Natural killer cell (primary cell): ENCODE results near the gene TPRA1. TPM values are rescaled to one million over a fixed set of nuclear protein-coding genes. Genes with fewer than 3 reads are reported as not detected.
A peak's percentile ranks its signal among the peaks of the same experiment; 100 is the strongest.

Experiments used
- ATAC-seq, 3 donors: fragments of 150-1000 bp in 2 of 3; fragments of 200-7000 bp in 1 of 3; cut with Tn5 transposase; 1 replicate in 1 of 3; 2 replicates in 2 of 3; pipeline ENCODE4 v1.10.0; 2021; ENCODE audit warnings: mild to moderate bottlenecking in 2 of 3, moderate library complexity in 2 of 3
- DNase-seq, 2 donors: peaks; one replicate each; pipeline versions ENCODE4 v3.0.0 to v3.0.0-alpha.2; 2013 to 2021; ENCODE audit warnings: mixed read lengths in 1 of 2
- H3K27ac ChIP-seq: one replicate; pipeline ENCODE4 v1.5.1; 2013; ENCODE audit warnings: mild to moderate bottlenecking, low read length
- H3K27me3 ChIP-seq: one replicate; pipeline ENCODE4 v1.6.1; 2013; ENCODE audit warnings: low read length; ENCODE audit not compliant: control insufficient read depth, insufficient read depth
- H3K36me3 ChIP-seq: one replicate; pipeline ENCODE4 v1.6.1; 2013; ENCODE audit warnings: low read length; ENCODE audit not compliant: control insufficient read depth, insufficient read depth
- H3K4me1 ChIP-seq: one replicate; pipeline ENCODE4 v1.6.1; 2013; ENCODE audit warnings: low read length; ENCODE audit not compliant: control insufficient read depth, insufficient read depth
- H3K4me3 ChIP-seq: one replicate; pipeline ENCODE4 v1.5.1; 2013; ENCODE audit warnings: low read length
- H3K9me3 ChIP-seq: one replicate; pipeline ENCODE4 v1.6.1; 2013; ENCODE audit warnings: low read length; ENCODE audit not compliant: control insufficient read depth, insufficient read depth
- H3K27ac Mint-ChIP-seq, 2 donors: one replicate each; pipeline ENCODE4 v1.8.0; 2022; ENCODE audit warnings: mild to moderate bottlenecking in 2 of 2, mixed read lengths in 2 of 2, moderate library complexity in 1 of 2
- H3K27me3 Mint-ChIP-seq, 2 donors: one replicate each; pipeline ENCODE4 v1.8.0; 2022; ENCODE audit warnings: low read depth in 2 of 2, mixed read lengths in 2 of 2
- H3K36me3 Mint-ChIP-seq: one replicate; pipeline ENCODE4 v1.8.0; 2022; ENCODE audit warnings: mixed read lengths
- H3K4me1 Mint-ChIP-seq, 2 donors: one replicate each; pipeline ENCODE4 v1.8.0; 2022; ENCODE audit warnings: mixed read lengths in 2 of 2
- H3K4me3 Mint-ChIP-seq: one replicate; pipeline ENCODE4 v1.8.0; 2022; ENCODE audit warnings: mild to moderate bottlenecking, moderate library complexity, mixed read lengths
- H3K9me3 Mint-ChIP-seq, 2 donors: one replicate each; pipeline ENCODE4 v1.8.0; 2022; ENCODE audit warnings: mixed read lengths in 2 of 2
- WGBS: methylation state at CpG from one replicate; pipeline ENCODE4 v1.1.7; 2013; ENCODE audit warnings: missing lambda C conversion rate; ENCODE audit not compliant: insufficient coverage; 5-methylcytosine and 5-hydroxymethylcytosine counted together
- intact Hi-C: fragments of 100-400 bp; cut with micrococcal nuclease; formaldehyde crosslinking; loops from one replicate; pipeline ENCODE4 v1.14.2; 2022
- total RNA-seq, 4 donors: library from RNA; stranded (reverse); fragments of 120-200 nt in 1 of 4; gene quantifications; one replicate each; pipeline versions ENCODE4 v1.2.3 to v1.2.4, GENCODE V29; 2013 to 2022
- TF ChIP-seq, protein P1 (sequence below): fragments of 200-600 bp; IDR thresholded peaks from one replicate; pipeline ENCODE4 v1.8.0; 2022; ENCODE audit warnings: antibody characterized with exemption

The TPRA1 gene
- total RNA-seq, 3 donors from 2014 or later (not counting 1 experiment from before 2014, with no cell fraction given): 15.4 to 22.7 (median 22.1) TPM

DNA sequence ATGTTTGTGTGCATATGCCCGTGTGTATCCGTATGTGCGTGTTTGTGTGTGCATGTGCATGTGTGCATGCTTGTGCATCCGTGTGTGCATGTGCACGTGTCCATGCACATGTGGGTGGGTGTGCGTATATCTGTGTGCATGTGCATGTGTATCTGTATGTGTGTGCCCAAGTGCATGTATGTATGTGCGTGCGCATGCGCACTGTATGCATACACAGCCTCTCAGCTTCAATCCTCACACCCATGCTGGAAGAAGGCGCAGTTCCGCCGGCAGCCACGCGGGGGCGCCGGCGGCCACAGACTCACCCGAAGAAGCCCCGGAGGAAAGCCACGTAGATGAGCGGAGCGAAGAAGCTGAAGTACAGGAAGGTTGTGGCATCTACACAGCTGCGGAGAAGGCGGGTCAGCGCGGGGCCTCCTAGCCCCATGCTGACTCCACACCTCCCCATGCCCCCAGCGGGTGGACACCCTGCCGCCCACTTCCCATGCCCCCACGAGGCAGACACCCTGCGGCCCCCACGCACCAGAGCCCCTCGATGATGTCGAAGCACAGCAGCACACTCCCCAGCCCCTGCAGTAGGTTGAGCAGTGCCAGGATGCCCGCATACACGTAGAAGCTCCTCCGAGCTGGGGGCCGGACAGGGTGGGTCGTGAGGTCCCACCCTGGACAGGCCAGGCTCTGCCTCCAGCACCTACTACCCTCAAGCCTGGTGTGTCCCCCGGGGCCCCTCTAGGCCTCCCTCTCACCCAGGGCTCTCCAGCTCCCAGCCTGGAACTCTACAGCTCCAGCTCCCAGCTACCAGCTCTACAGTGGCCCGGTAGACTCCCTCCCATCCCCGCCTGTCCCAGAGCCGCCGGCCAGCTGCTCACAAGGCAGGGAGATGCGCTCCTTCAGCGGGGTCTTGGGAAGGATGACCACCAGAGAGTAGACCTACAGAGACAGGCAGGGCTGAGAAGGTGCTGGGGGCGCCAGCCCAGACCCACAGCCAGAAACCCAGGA lies 15.4 kb downstream of the TPRA1 start:
- peak overlapping the region; percentile 31 for H3K4me3 Mint-ChIP-seq
- H3K4me1 Mint-ChIP-seq: peaks cover 12 to 37% of the 10 kb centered on the region in 2 donors
- intact Hi-C loops: loop anchor here (1.0 to 5.0 kb wide), 3 partner anchors 117 to 396 kb away; no protein-coding TSS in a partner anchor
- H3K27ac Mint-ChIP-seq: peak overlapping the region in 1 of 2 donors; percentile 61
- ATAC-seq: peak; percentile 94 to 100 (median 97)
- H3K9me3 ChIP-seq: no peaks in the 10 kb centered on the region
- no peak overlapping the region for H3K4me3 ChIP-seq
- H3K27ac ChIP-seq: no peak overlapping the region
- peaks cover 23% of the 10 kb centered on the region for H3K36me3 ChIP-seq
- peaks cover 22% of the 10 kb centered on the region for H3K4me1 ChIP-seq
- WGBS: 45% methylated on average over 46 of the region's 46 CpGs
- no peaks in the 10 kb centered on the region for H3K27me3 ChIP-seq
- H3K9me3 Mint-ChIP-seq: no peaks in the 10 kb centered on the region
- TF ChIP-seq, protein P1, sequence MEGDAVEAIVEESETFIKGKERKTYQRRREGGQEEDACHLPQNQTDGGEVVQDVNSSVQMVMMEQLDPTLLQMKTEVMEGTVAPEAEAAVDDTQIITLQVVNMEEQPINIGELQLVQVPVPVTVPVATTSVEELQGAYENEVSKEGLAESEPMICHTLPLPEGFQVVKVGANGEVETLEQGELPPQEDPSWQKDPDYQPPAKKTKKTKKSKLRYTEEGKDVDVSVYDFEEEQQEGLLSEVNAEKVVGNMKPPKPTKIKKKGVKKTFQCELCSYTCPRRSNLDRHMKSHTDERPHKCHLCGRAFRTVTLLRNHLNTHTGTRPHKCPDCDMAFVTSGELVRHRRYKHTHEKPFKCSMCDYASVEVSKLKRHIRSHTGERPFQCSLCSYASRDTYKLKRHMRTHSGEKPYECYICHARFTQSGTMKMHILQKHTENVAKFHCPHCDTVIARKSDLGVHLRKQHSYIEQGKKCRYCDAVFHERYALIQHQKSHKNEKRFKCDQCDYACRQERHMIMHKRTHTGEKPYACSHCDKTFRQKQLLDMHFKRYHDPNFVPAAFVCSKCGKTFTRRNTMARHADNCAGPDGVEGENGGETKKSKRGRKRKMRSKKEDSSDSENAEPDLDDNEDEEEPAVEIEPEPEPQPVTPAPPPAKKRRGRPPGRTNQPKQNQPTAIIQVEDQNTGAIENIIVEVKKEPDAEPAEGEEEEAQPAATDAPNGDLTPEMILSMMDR: peak; percentile 86
- H3K27me3 Mint-ChIP-seq: no peaks in the 10 kb centered on the region
- peak; percentile 76 to 93 for DNase-seq
- H3K36me3 Mint-ChIP-seq: peaks cover 7% of the 10 kb centered on the region

DNA sequence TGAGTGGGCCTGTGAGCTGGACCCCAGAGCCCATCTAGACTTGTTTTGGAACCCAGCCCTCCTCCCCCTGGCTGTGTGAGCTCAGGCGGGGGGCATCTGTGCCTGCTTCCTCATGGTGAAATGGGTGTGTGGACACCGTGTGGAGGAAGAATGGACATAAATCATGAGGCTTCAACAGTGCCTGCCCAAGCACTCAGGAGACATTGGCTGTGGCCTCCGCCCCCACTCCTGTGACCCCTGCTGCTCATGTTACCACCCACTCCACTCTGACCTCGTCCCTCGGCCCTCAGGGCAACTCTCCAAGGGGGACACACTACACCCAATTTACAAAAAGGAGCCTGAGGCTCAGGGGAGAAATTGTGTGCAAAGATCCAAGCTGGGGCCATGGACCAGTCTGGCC lies 16.6 kb downstream of the TPRA1 start:
- ATAC-seq (no peak), DNase-seq (no peak)
- H3K4me3 ChIP-seq: no peak overlapping the region
- WGBS: 97% methylated on average over 5 of the region's 5 CpGs
- no peak overlapping the region for H3K27ac ChIP-seq
- H3K36me3 ChIP-seq: peaks cover 23% of the 10 kb centered on the region
- no peak overlapping the region for H3K4me3 Mint-ChIP-seq
- no peaks in the 10 kb centered on the region for H3K27me3 ChIP-seq
- no peaks in the 10 kb centered on the region for H3K9me3 Mint-ChIP-seq
- no peaks in the 10 kb centered on the region for H3K27me3 Mint-ChIP-seq
- H3K36me3 Mint-ChIP-seq: peaks cover 7% of the 10 kb centered on the region
- peaks cover 10% of the 10 kb centered on the region for H3K4me1 ChIP-seq
- no peak overlapping the region for H3K27ac Mint-ChIP-seq
- no peaks in the 10 kb centered on the region for H3K9me3 ChIP-seq
- TF ChIP-seq, protein P1: no peak
- intact Hi-C loops: loop anchor here (2.0 kb wide), 1 partner anchor 397 kb away; no protein-coding TSS in a partner anchor
- peaks cover 6 to 25% of the 10 kb centered on the region in 2 donors for H3K4me1 Mint-ChIP-seq

DNA sequence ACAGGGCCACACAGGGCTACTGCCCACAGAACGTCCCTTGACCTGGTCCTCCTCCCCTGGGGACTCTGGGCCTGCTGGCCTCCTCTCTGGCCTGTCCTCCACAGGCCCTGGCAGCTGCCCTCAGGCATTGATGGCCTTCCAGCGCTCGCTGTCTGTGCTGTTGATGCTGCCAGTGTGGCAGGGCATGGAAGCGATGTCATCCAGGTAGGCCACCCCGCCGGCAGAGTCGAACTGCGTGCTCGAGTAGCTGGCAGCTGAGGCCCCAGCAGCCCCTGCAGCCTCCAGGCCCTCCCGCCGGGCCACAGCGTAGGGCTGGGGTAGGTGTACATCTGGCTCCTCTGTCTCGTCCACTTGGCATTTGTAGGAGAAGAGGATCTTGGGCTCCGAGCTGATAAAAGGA lies 17.1 kb downstream of the TPRA1 start:
- 95% methylated on average over 14 of the region's 14 CpGs for WGBS
- Histone ChIP-seq H3K4me1 (peaks cover 10% of the 10 kb centered on the region), H3K4me3 (no peak overlapping the region), H3K9me3 (no peaks in the 10 kb centered on the region), H3K36me3 (peaks cover 23% of the 10 kb centered on the region), H3K27ac (no peak overlapping the region), H3K27me3 (no peaks in the 10 kb centered on the region)
- TF ChIP-seq, protein P1: no peak
- DNase-seq (no peak), ATAC-seq (no peak)
- intact Hi-C loops: no loop called here
- H3K27me3 Mint-ChIP-seq: no peaks in the 10 kb centered on the region
- no peak overlapping the region for H3K4me3 Mint-ChIP-seq
- H3K4me1 Mint-ChIP-seq: peaks cover 6 to 20% of the 10 kb centered on the region in 2 donors
- H3K36me3 Mint-ChIP-seq: peaks cover 7% of the 10 kb centered on the region
- no peaks in the 10 kb centered on the region for H3K9me3 Mint-ChIP-seq
- no peak overlapping the region for H3K27ac Mint-ChIP-seq
